Measurements from ENCODE around the gene CTIF. TPM values are rescaled to one million over a fixed set of nuclear protein-coding genes. Genes with fewer than 3 reads are reported as not detected.

CTIF gene
- total and polyA plus RNA-seq, 2 experiments from 2014 or later = 8.6 to 14.4 TPM

- Histone ChIP-seq H4K20me1 (replicated peaks; ENCODE audit: insufficient read depth) (no peaks in the 10 kb centered on the region; the same call in 1 of the 2 replicates), H3K79me2 (replicated peaks; ENCODE audit: insufficient read depth) (peaks cover 56% of the 10 kb centered on the region), H3K27me3 (ENCODE audit: insufficient read depth) (no peaks in the 10 kb centered on the region), H2AFZ (no peak overlapping the region), H3K4me2 (no peak overlapping the region), H3K4me1 (ENCODE audit: insufficient read depth) (peaks cover 18% of the 10 kb centered on the region), H3K27ac (ENCODE audit: low read depth) (no peak overlapping the region), H3F3A (replicated peaks; ENCODE audit: low read depth) (no peaks in the 10 kb centered on the region), H3K4me3 (no peak overlapping the region), H3K9me2 (ENCODE audit: insufficient read depth) (0 out of 2 replicates have a peak, but pooled peaks cover 7% of the 10 kb centered on the region), H3K36me3 (ENCODE audit: insufficient read depth) (peaks cover 10% of the 10 kb centered on the region; the same call in 1 of the 2 replicates)
- Mint-ChIP-seq H3K9me3 (no peaks in the 10 kb centered on the region), H3K4me3 (no peak overlapping the region), H3K27me3 (ENCODE audit: insufficient read depth, low read depth, poor library complexity) (peaks cover 6% of the 10 kb centered on the region), H3K27ac (no peak overlapping the region), H3K36me3 (ENCODE audit: low read depth) (peaks cover 11% of the 10 kb centered on the region), H3K4me1 (peaks cover 21% of the 10 kb centered on the region)
- peak; percentile 69 for ATAC-seq
- TF ChIP-seq CTCF (conservative IDR thresholded peaks at IDR 0.05; ENCODE audit: low read depth in 2 of 2) = no peak
- TF ChIP-seq ETS1 (IDR thresholded peaks at IDR 0.05) = no peak
- DNase-seq (ENCODE audit: low spot score) = peak; percentile 65
These were observed 42.0 kb downstream of the CTIF start for GRCh38 chr18:48580782-48581181.

GRCh38 chr18:48581206-48581605 lies 42.4 kb downstream of the CTIF start:
- H3K27ac Mint-ChIP-seq = no peak overlapping the region
- no peaks in the 10 kb centered on the region; the same call in 1 of the 2 replicates for H4K20me1 ChIP-seq (replicated peaks; ENCODE audit: insufficient read depth)
- H3K27me3 Mint-ChIP-seq (ENCODE audit: insufficient read depth, low read depth, poor library complexity) = peaks cover 6% of the 10 kb centered on the region
- no peak overlapping the region for H3K4me3 Mint-ChIP-seq
- peaks cover 59% of the 10 kb centered on the region for H3K79me2 ChIP-seq (replicated peaks; ENCODE audit: insufficient read depth)
- H3K4me2 ChIP-seq = no peak overlapping the region
- H2AFZ ChIP-seq = no peak overlapping the region
- H3K36me3 ChIP-seq (ENCODE audit: insufficient read depth) = peaks cover 10% of the 10 kb centered on the region; the same call in 1 of the 2 replicates
- no peak for ATAC-seq
- H3K9me2 ChIP-seq (ENCODE audit: insufficient read depth) = 0 out of 2 replicates have a peak, but pooled peaks cover 7% of the 10 kb centered on the region
- no peaks in the 10 kb centered on the region for H3F3A ChIP-seq (replicated peaks; ENCODE audit: low read depth)
- no peaks in the 10 kb centered on the region for H3K27me3 ChIP-seq (ENCODE audit: insufficient read depth)
- no peaks in the 10 kb centered on the region for H3K9me3 Mint-ChIP-seq
- H3K36me3 Mint-ChIP-seq (ENCODE audit: low read depth) = peaks cover 11% of the 10 kb centered on the region
- peaks cover 18% of the 10 kb centered on the region for H3K4me1 Mint-ChIP-seq
- H3K4me1 ChIP-seq (ENCODE audit: insufficient read depth) = peaks cover 18% of the 10 kb centered on the region
- H3K27ac ChIP-seq (ENCODE audit: low read depth) = no peak overlapping the region
- DNase-seq (ENCODE audit: low spot score) = no peak
- H3K4me3 ChIP-seq = no peak overlapping the region
- TF ChIP-seq NANOG (IDR thresholded peaks at IDR 0.05; ENCODE audit: borderline replicate concordance) (no peak), ZNF114 (CRISPR knock-in tag; IDR thresholded peaks at IDR 0.05) (no peak), CTCF (conservative IDR thresholded peaks at IDR 0.05; ENCODE audit: low read depth in 2 of 2) (no peak), REST (IDR thresholded peaks at IDR 0.05; ENCODE audit: unreplicated experiment) (no peak)
